Hematopoietic multipotent progenitor cell treated with erythropoietin and hydrocortisone succinate and interleukin-3 and kit ligand, for 8 days (in vitro differentiated cells): Measurements from ENCODE around the gene SLC7A9.
"Not testable (repeated sequence)": the region's sequence is repeated elsewhere in the genome, so short reads cannot be mapped to it uniquely, and the experiment has no call there.

Experiments used
- DNase-seq: peaks from one replicate; pipeline ENCODE4 v3.0.0-alpha.2; 2015

SLC7A9 gene

GRCh38 chr19:32869369-32869965 lies at the start of gene SLC7A9:
TSS of gene SLC7A9 (minus strand) at chr19:32869767. CDS start at chr19:32868534, 1,233 bp downstream.
- no peak for DNase-seq

GRCh38 chr19:32919365-32919764 lies 49.8 kb upstream of the SLC7A9 start:
- DNase-seq: no peak

GRCh38 chr19:32917616-32917996 lies 48.0 kb upstream of the SLC7A9 start:
- DNase-seq: no peak

- no peak for DNase-seq
These were observed 47.5 kb upstream of the SLC7A9 start for GRCh38 chr19:32916969-32917615.

- DNase-seq: no peak
These were observed 45.5 kb upstream of the SLC7A9 start for GRCh38 chr19:32914879-32915660.

GRCh38 chr19:32911467-32911866 lies 41.9 kb upstream of the SLC7A9 start:
- DNase-seq: no peak

GRCh38 chr19:32910874-32911273 lies 41.3 kb upstream of the SLC7A9 start:
- DNase-seq: no peak

GRCh38 chr19:32910094-32910493 lies 40.5 kb upstream of the SLC7A9 start:
- no peak for DNase-seq

- no peak for DNase-seq
These were observed 39.7 kb upstream of the SLC7A9 start for GRCh38 chr19:32909257-32909656.

- no peak for DNase-seq
These were observed 39.1 kb upstream of the SLC7A9 start for GRCh38 chr19:32908641-32909190.

- DNase-seq: no peak
These were observed 32.9 kb upstream of the SLC7A9 start for GRCh38 chr19:32902448-32902847.

GRCh38 chr19:32901504-32902161 lies 32.1 kb upstream of the SLC7A9 start:
- no peak for DNase-seq

GRCh38 chr19:32896516-32897214 lies 27.1 kb upstream of the SLC7A9 start:
- no peak for DNase-seq

- DNase-seq: no peak
These were observed 25.8 kb upstream of the SLC7A9 start for GRCh38 chr19:32895384-32895783.

GRCh38 chr19:32891609-32892008 lies 22.0 kb upstream of the SLC7A9 start:
- DNase-seq: no peak

GRCh38 chr19:32890841-32891240 lies 21.3 kb upstream of the SLC7A9 start:
- DNase-seq: no peak

GRCh38 chr19:32890326-32890725 lies 20.8 kb upstream of the SLC7A9 start:
- no peak for DNase-seq

GRCh38 chr19:32889137-32889934 lies 19.8 kb upstream of the SLC7A9 start:
- no peak for DNase-seq

GRCh38 chr19:32887572-32888215 lies 18.1 kb upstream of the SLC7A9 start:
- DNase-seq: no peak

GRCh38 chr19:32886241-32886640 lies 16.7 kb upstream of the SLC7A9 start:
- no peak for DNase-seq

GRCh38 chr19:32885255-32885654 lies 15.7 kb upstream of the SLC7A9 start:
- not testable (repeated sequence) for DNase-seq
